MG63 (cell line): ENCODE measurements around the gene SUB1. TPM values are rescaled to one million over a fixed set of nuclear protein-coding genes. Genes with fewer than 3 reads are reported as not detected.
"Not testable (repeated sequence)": the region's sequence is repeated elsewhere in the genome, so short reads cannot be mapped to it uniquely, and the experiment has no call there.

Experiments
- DNase-seq: peaks from one replicate; pipeline ENCODE4 v3.0.0-alpha.2; 2020
- H3K27me3 ChIP-seq: fragments of 250-450 bp; sonication (Bioruptor Pico); 2 replicates; pipeline ENCODE4 v1.5.1; 2020; ENCODE audit warnings: mild to moderate bottlenecking, moderate library complexity
- H3K36me3 ChIP-seq: fragments of 250-450 bp; sonication (Bioruptor Pico); 2 replicates; pipeline ENCODE4 v1.5.1; 2020; ENCODE audit warnings: mild to moderate bottlenecking, moderate library complexity
- H3K4me3 ChIP-seq: fragments of 250-450 bp; sonication (Bioruptor Pico); 2 replicates; pipeline ENCODE4 v1.5.1; 2020; ENCODE audit warnings: mild to moderate bottlenecking, moderate library complexity
- H3K9me3 ChIP-seq: fragments of 250-450 bp; sonication (Bioruptor Pico); 2 replicates; pipeline ENCODE4 v1.5.1; 2020; ENCODE audit warnings: mild to moderate bottlenecking, moderate library complexity
- total RNA-seq: library from RNA; depleted of rRNA; stranded (reverse); fragments of >200 nt; shearing (Covaris generic); gene quantifications from 2 replicates; pipeline ENCODE4 v1.2.3, GENCODE V29; 2014; ENCODE audit warnings: low replicate concordance; rRNA removed

Gene SUB1
- total RNA-seq: 406 and 640 TPM in 2 replicates

DNA sequence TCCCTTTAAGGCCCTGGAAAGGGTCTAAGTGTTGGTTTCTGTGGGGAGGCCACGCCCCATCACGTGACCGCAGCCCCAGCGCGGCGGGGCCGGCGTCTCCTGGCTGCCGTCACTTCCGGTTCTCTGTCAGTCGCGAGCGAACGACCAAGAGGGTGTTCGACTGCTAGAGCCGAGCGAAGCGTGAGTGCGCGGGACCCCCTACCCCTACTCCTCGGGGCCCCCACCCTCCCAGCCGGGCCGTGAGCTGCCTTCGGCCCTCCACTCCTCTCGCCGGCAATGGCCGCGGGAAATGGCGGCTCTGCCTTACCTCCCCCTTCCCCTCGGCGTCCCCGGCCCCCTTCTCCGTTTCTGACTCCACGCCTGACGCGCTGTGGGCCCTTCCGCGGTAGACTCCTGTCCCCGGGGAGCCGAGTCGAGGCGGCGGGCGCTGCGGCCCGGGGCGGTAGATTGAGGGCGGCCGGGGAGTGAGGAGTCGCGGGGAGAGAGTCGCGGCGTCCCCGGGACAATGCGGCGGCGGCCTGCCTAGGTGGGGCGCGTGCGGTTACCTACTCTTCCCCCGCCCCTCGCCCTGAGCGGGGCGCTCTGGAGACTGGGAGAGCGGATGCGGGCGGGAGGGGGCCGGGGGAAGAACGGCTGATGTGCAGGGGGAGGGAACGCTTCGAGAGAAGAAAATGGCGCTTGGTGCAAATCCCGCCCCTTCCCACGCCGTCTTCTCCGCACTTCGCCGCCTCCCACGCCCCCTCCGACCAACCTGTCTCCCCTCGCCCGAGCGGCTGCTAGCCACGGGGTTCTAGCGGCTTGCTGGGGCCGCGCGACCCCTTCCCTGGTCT, at the start of gene SUB1:
TSS of gene SUB1 (plus strand) at position 112 of the 830 bp plus-strand sequence. CDS start 2,956 bp downstream, outside the sequence.
- Histone ChIP-seq H3K27me3 (no peaks in the 10 kb centered on the region), H3K9me3 (peaks cover 8% of the 10 kb centered on the region), H3K4me3 (peak within 1 kb of the TSS; percentile 99), H3K36me3 (peaks cover 42% of the 10 kb centered on the region)
- peak; percentile 95 for DNase-seq

GRCh38 chr5:32536246-32536645, 49.1 kb upstream of the SUB1 start:
- no peaks in the 10 kb centered on the region for H3K36me3 ChIP-seq
- H3K27me3 ChIP-seq: no peaks in the 10 kb centered on the region
- no peaks in the 10 kb centered on the region for H3K9me3 ChIP-seq
- no peak for DNase-seq
- no peak overlapping the region for H3K4me3 ChIP-seq

DNA sequence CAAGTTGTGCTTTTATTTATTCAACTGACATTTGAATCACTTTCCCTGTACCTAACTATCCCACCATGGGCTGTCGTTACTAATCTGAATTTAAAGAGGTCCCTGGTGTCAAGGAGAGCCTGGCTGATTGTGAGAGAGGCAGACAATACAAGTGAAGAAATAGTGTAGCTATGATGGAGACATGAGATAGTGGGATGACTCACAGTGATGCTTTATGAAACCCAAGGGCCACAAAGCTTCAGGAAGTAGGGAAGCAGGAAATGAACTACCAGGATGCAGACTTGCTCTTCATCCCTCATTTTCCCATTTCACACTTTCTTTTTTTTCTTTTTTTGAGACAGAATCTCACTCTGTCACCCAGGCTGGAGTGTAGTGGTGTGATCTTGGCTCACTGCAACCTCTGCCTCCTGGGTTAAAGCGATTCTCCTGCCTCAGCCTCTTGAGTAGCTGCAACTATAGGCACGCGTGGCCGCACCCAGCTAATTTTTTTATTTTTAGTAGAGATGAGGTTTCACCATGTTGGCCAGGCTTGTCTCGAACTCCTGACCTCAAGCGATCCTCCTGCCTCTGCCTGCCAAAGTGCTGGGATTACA, 47.8 kb upstream of the SUB1 start:
- not testable (repeated sequence) for H3K4me3 ChIP-seq, H3K36me3 ChIP-seq, H3K27me3 ChIP-seq, H3K9me3 ChIP-seq
- DNase-seq: peak; percentile 16

GRCh38 chr5:32538031-32538547, 47.3 kb upstream of the SUB1 start:
- H3K9me3 ChIP-seq: no peaks in the 10 kb centered on the region
- no peak overlapping the region for H3K4me3 ChIP-seq
- DNase-seq: no peak
- no peaks in the 10 kb centered on the region for H3K27me3 ChIP-seq
- no peaks in the 10 kb centered on the region for H3K36me3 ChIP-seq

- H3K27me3 ChIP-seq: no peaks in the 10 kb centered on the region
- no peaks in the 10 kb centered on the region for H3K36me3 ChIP-seq
- DNase-seq: no peak
- no peak overlapping the region for H3K4me3 ChIP-seq
- H3K9me3 ChIP-seq: no peaks in the 10 kb centered on the region
Observed at GRCh38 chr5:32539981-32540845, 45.1 kb upstream of the SUB1 start.

DNA sequence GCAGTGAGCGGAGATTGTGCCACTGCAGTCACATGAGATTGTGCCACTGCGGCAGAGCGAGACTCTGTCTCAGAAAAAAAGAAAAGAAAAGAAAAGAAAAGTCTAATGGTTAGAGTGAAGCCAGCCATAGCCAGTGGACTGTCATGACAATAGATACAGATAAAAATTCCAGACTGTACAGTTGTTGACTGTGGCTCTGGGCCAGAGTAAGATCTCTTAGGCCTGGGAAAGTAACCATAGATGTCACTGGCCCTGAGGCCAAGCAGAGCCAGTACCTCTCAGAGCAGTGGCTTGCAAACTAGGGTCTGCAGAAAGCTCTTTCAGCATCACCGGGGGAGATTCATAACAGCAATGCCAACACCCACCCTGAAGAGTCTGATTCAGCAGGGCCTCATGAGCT, 44.1 kb upstream of the SUB1 start:
- Histone ChIP-seq H3K9me3 (no peaks in the 10 kb centered on the region), H3K27me3 (no peaks in the 10 kb centered on the region), H3K4me3 (no peak overlapping the region), H3K36me3 (no peaks in the 10 kb centered on the region)
- no peak for DNase-seq

DNA sequence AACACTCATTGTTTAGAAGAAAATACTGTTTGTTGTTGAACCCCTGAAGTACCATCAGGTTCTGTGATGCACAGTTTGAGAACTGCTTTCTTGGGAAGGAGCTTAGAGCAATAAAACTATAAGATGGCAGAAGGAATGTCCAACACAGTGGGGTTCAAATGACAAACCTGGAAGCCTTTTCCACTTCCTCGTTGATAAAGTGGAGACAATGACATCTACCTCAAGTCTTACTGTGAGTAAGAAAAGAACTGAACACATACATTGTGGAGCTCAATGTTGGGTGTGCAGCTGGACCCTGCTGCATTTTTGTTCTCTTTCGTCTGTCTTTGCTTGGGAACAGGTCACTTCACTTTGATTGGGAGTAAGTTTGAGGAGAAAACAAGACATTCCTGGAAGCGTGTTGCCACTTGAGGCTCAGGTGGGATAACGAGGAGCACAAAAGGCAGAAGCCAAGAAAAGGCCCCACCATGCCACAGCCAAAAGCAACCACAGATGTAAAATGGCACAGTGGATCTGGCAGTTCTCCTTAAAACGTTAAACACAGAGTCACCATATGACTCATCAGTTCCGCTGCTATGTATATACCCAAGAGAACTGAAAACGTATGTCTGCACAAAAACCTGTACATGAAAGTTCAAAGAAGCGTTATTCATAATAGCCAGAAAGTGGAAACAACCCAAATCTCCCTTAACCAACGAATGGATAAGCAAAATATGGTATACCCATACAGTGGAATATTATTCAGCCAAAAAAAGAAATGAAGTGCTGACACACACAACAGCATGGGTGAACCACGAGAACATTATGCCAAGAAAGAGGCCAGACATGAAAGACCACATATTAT, 42.9 kb upstream of the SUB1 start:
- Histone ChIP-seq H3K36me3 (no peaks in the 10 kb centered on the region), H3K27me3 (no peaks in the 10 kb centered on the region), H3K4me3 (no peak overlapping the region), H3K9me3 (peaks cover 5% of the 10 kb centered on the region)
- DNase-seq: peak; percentile 13

DNA sequence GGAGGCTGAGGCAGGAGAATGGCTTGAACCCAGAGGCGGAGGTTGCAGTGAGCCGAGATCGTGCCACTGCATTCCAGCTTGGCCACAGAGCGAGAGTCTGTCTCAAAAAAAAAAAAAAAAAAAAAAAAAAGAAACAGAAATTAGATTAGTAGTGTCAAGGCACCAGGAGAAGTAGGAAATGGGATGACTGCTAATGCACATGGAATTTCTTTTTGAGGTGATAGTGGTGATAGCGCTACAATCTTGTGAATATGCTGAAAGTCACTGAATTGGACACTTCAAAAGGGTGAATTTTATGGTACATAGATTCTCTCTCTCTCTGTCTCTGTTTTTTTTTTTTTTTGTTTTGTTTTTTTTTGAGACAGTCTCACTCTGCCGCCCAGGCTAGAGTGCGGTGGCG, 42.1 kb upstream of the SUB1 start:
- Histone ChIP-seq H3K36me3 (no peaks in the 10 kb centered on the region), H3K9me3 (peaks cover 6% of the 10 kb centered on the region), H3K4me3 (no peak overlapping the region), H3K27me3 (no peaks in the 10 kb centered on the region)
- no peak for DNase-seq

DNA sequence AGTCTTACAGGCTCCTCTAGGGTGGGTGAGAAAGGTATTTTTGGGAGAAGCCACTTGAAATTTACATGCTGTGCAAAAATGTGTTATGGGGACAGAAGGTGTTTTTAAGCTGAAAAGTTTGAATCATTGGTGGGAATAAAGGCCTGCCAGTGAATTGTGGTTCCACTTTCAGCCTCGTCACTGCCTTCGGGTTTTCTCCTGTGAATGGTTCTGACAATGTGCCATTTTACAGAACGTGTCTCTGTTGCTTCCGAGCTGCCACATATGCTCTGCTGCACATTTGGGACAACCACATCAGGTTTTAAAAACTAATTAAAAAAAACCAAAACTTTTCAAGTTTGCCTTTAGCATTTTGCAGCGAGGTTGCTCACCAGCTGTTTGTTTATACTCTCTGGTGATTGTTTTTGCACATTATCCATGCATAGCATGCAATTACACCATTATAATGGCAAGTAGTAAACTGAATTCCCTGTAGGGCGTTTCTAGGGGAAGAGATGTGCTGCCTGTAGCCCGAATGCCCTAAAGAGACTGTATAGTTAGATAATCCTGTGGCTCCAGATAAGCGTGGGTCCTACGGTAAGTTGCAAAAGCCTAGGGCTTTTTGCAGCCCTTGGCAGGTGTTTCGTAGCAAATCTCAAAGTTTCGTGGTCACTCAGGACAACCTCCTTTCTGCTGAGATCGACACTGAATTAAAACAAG, 40.1 kb upstream of the SUB1 start:
- Histone ChIP-seq H3K36me3 (no peaks in the 10 kb centered on the region), H3K4me3 (no peak overlapping the region), H3K9me3 (peaks cover 6% of the 10 kb centered on the region), H3K27me3 (no peaks in the 10 kb centered on the region)
- DNase-seq: no peak

DNA sequence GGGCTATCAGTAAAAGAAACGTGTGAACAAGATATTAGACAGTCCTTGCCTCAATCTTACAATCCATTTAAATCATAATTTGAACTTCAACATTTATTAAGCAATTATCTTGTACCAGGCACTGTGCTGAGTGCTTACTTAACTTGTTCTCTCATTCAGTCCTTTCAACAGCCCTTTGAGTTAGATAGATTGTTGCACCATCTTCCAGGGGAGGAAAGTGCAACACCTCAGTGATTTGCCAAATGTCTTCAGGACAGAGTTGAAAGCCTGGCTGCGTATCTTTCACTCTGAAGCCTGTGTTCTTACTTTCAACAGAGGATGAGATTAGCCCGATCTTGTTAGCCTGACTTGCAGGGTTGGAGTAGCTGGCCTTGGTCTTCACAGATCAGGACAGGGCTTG, 34.2 kb upstream of the SUB1 start:
- no peak overlapping the region for H3K4me3 ChIP-seq
- H3K27me3 ChIP-seq: no peaks in the 10 kb centered on the region
- DNase-seq: no peak
- H3K36me3 ChIP-seq: no peaks in the 10 kb centered on the region
- H3K9me3 ChIP-seq: peaks cover 6% of the 10 kb centered on the region

- Histone ChIP-seq H3K9me3 (peaks cover 6% of the 10 kb centered on the region), H3K27me3 (no peaks in the 10 kb centered on the region), H3K36me3 (no peaks in the 10 kb centered on the region), H3K4me3 (no peak overlapping the region)
- no peak for DNase-seq
Observed at GRCh38 chr5:32551865-32552264, 33.5 kb upstream of the SUB1 start.

DNA sequence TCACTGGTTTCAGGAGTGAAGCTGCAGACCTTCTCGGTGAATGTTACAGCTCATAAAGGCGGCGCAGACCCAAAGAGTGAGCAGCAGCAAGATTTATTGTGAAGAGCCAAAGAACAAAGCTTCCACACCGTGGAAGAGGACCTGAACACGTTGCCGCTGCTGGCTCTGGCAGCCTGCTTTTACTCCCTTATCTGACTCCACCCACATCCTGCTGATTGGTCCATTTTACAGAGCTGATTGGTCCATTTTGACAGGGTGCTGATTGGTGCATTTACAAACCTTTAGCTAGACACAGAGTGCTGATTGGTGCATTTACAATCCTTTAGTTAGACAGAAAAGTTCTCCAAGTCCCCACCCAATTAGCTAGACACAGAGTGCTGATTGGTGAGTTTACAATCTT, 32.9 kb upstream of the SUB1 start:
- not testable (repeated sequence) for H3K9me3 ChIP-seq, H3K36me3 ChIP-seq, DNase-seq, H3K4me3 ChIP-seq, H3K27me3 ChIP-seq

DNA sequence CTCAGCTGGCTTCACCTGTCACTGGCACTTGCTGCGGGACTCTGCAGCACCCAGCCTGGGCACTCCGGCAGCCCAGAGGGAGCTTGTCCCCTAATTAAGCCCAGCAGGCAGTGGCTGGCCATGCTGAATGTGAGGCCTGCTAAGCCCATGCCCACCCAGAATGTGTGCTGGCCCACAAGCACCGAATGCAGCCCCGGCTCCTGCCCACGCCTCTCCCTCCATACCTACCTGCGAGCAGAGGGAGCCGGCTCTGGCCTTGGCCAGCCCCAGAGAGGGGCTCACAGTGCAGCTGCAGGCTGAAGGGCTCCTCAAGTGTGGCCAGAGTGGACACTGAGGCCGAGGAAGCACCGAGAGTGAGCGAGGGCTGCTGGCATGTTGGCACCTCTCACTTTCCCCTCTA, 32.4 kb upstream of the SUB1 start:
- Histone ChIP-seq H3K36me3 (no peaks in the 10 kb centered on the region), H3K27me3 (no peaks in the 10 kb centered on the region), H3K9me3 (no peaks in the 10 kb centered on the region; the same call in 1 of the 2 replicates), H3K4me3 (no peak overlapping the region)
- DNase-seq: no peak

- not testable (repeated sequence) for DNase-seq, H3K4me3 ChIP-seq, H3K27me3 ChIP-seq, H3K36me3 ChIP-seq, H3K9me3 ChIP-seq
Observed at GRCh38 chr5:32554181-32554780, 31.1 kb upstream of the SUB1 start.

GRCh38 chr5:32556543-32556942, 28.8 kb upstream of the SUB1 start:
- not testable (repeated sequence) for H3K27me3 ChIP-seq, H3K4me3 ChIP-seq, H3K36me3 ChIP-seq, DNase-seq, H3K9me3 ChIP-seq
